Endothelial cell of umbilical vein (primary cell): ENCODE results near the gene UVRAG. TPM values are rescaled to one million over a fixed set of nuclear protein-coding genes. Genes with fewer than 3 reads are reported as not detected.
A peak's percentile ranks its signal among the peaks of the same experiment; 100 is the strongest.

Experiments
- BruUV-seq: library from RNA; stranded (reverse); fragments of 400-500 nt; replicated peaks from 2 replicates; lab custom pipeline; 2021; lab: Mats Ljungman, UMichigan
- CTCF ChIA-PET: fragments of 300-600, 350-600 bp; sonication (Branson Sonifier 250); formaldehyde crosslinking; loops from one replicate; lab custom pipeline; 2021; ENCODE audit warnings: antibody characterized with exemption, inconsistent platforms; lab: Charles Lee
- POLR2A ChIA-PET: fragments of 300-600, 350-600 bp; sonication (Branson Sonifier 250); formaldehyde crosslinking; loops from one replicate; lab custom pipeline; 2021; ENCODE audit warnings: antibody characterized with exemption, inconsistent platforms; lab: Charles Lee
- DNase-seq: peaks from one replicate; pipeline ENCODE4 v3.0.0-alpha.2; 2011; ENCODE audit warnings: low read depth, low spot score
- FAIRE-seq: peaks from 2 replicates; lab custom pipeline; 2011; peaks lifted over from hg19 to GRCh38; lab: Jason Lieb, UNC
- H2AFZ ChIP-seq: 2 replicates; pipeline ENCODE4 v1.6.0; 2012; ENCODE audit warnings: low read depth, low read length, control low read depth, inconsistent platforms
- H3K27ac ChIP-seq: 2 replicates; pipeline ENCODE4 v1.5.1; 2011; ENCODE audit warnings: low read depth, mild to moderate bottlenecking, control low read depth, low read length, moderate library complexity; ENCODE audit not compliant: insufficient read depth
- H3K27me3 ChIP-seq, 2 experiments: 2 replicates each; pipeline versions ENCODE4 v1.6.0 to v1.6.1; 2011; ENCODE audit warnings: low read length in 2 of 2, mixed read lengths in 1 of 2; ENCODE audit not compliant: control insufficient read depth in 2 of 2, insufficient read depth in 2 of 2
- H3K36me3 ChIP-seq, 2 experiments: 2 replicates in 1 of 2; 3 replicates in 1 of 2; pipeline ENCODE4 v1.5.1; 2011; ENCODE audit warnings: low read length in 2 of 2, mild to moderate bottlenecking in 1 of 2, moderate library complexity in 1 of 2; ENCODE audit not compliant: control insufficient read depth in 2 of 2, insufficient read depth in 2 of 2; ENCODE audit errors: extremely low read depth in 1 of 2
- H3K4me1 ChIP-seq: 3 replicates; pipeline ENCODE4 v1.5.1; 2011; ENCODE audit warnings: mild to moderate bottlenecking, low read length; ENCODE audit not compliant: control insufficient read depth, insufficient read depth; ENCODE audit errors: extremely low read depth
- H3K4me2 ChIP-seq: 2 replicates; pipeline ENCODE4 v1.6.1; 2011; ENCODE audit warnings: low read length, control low read depth, mixed read lengths; ENCODE audit not compliant: insufficient read depth
- H3K4me3 ChIP-seq, 3 experiments: fragments of 200-600 bp in 1 of 3; sonication (generic), shearing (Covaris generic) in 1 of 3; replicated peaks in 1 of 3; 2 replicates each; pipeline ENCODE4 v1.5.1; 2011 to 2016; ENCODE audit warnings: control low read depth in 3 of 3, low read length in 3 of 3, mild to moderate bottlenecking in 2 of 3, inconsistent platforms in 1 of 3, low read depth in 1 of 3, moderate library complexity in 1 of 3; ENCODE audit not compliant: insufficient read depth in 1 of 3
- H3K79me2 ChIP-seq: 2 replicates; pipeline ENCODE4 v1.6.0; 2012; ENCODE audit warnings: low read length, inconsistent platforms; ENCODE audit not compliant: control insufficient read depth, insufficient read depth
- H3K9ac ChIP-seq: replicated peaks from 2 replicates; pipeline ENCODE3; 2011; ENCODE audit warnings: low read length, control low read depth; ENCODE audit not compliant: insufficient read depth; ENCODE audit errors: extremely low read depth
- H3K9me1 ChIP-seq: replicated peaks from 3 replicates; pipeline ENCODE4 v1.6.0; 2011; ENCODE audit warnings: mild to moderate bottlenecking, low read length; ENCODE audit not compliant: control insufficient read depth, insufficient read depth; ENCODE audit errors: extremely low read depth
- H3K9me3 ChIP-seq: replicated peaks from 2 replicates; pipeline ENCODE4 v1.5.1; 2012; ENCODE audit warnings: low read length, inconsistent platforms; ENCODE audit not compliant: control insufficient read depth, insufficient read depth
- H4K20me1 ChIP-seq: replicated peaks from 2 replicates; pipeline ENCODE3; 2011; ENCODE audit warnings: mild to moderate bottlenecking, low read length; ENCODE audit not compliant: control insufficient read depth, insufficient read depth; ENCODE audit errors: extremely low read depth
- CTCF ChIP-seq, 2 donors: IDR thresholded peaks; 1 replicate in 1 of 2; 2 replicates in 1 of 2; pipeline ENCODE4 v1.5.1; 2011; ENCODE audit warnings: low read length in 2 of 2, mild to moderate bottlenecking in 2 of 2, moderate library complexity in 2 of 2, control low read depth in 1 of 2, inconsistent platforms in 1 of 2, low read depth in 1 of 2; ENCODE audit not compliant: insufficient read depth in 1 of 2; ENCODE audit errors: extremely low read depth in 1 of 2
- EZH2 ChIP-seq: IDR thresholded peaks from 2 replicates; pipeline ENCODE4 v1.6.1; 2012; ENCODE audit warnings: borderline replicate concordance, low read depth, mild to moderate bottlenecking, moderate library complexity, low read length, inconsistent platforms; ENCODE audit not compliant: severe bottlenecking
- FOS ChIP-seq: IDR thresholded peaks from 2 replicates; pipeline ENCODE4 v1.6.1; 2011; ENCODE audit warnings: mild to moderate bottlenecking, low read length, moderate library complexity, borderline replicate concordance; ENCODE audit not compliant: insufficient read depth
- GATA2 ChIP-seq: IDR thresholded peaks from 2 replicates; pipeline ENCODE4 v1.7.0; 2011; ENCODE audit warnings: low read depth, mild to moderate bottlenecking, moderate library complexity, mixed read lengths, low read length; ENCODE audit not compliant: insufficient read length, insufficient read depth
- JUN ChIP-seq: IDR thresholded peaks from 2 replicates; pipeline ENCODE4 v1.6.1; 2011; ENCODE audit warnings: borderline replicate concordance, low read depth; ENCODE audit not compliant: insufficient read length, insufficient read depth
- MAX ChIP-seq: IDR thresholded peaks from 2 replicates; pipeline ENCODE4 v1.6.1; 2011; ENCODE audit not compliant: insufficient read depth, insufficient read length
- MYC ChIP-seq: IDR thresholded peaks from one replicate; pipeline ENCODE4 v1.6.1; 2011; ENCODE audit warnings: mild to moderate bottlenecking, low read depth, low read length
- POLR2A ChIP-seq: IDR thresholded peaks from 2 replicates; pipeline ENCODE4 v1.6.1; 2012; ENCODE audit warnings: low read depth, mild to moderate bottlenecking, control low read depth, low read length
- POLR2AphosphoS5 ChIP-seq: IDR thresholded peaks from 2 replicates; pipeline ENCODE4 v1.6.1; 2012; ENCODE audit warnings: low read depth, mild to moderate bottlenecking, control low read depth, low read length, moderate library complexity; ENCODE audit not compliant: insufficient read depth
- dilution Hi-C: fragments of 300-500 bp; cut with MboI; formaldehyde crosslinking; loops from one replicate; pipeline ENCODE4 v1.15.0; 2019; ENCODE audit warnings: low sequenced_read_pairs; ENCODE audit not compliant: extremely low pct_ligation_motif_present
- intact Hi-C: fragments of 100-400 bp; cut with micrococcal nuclease; formaldehyde crosslinking; loops from one replicate; pipeline ENCODE4 v1.10.0; 2022
- polyA plus RNA-seq, 4 experiments: library from polyadenylated mRNA; depleted of rRNA in 3 of 4; stranded (reverse) in 3 of 4; unstranded in 1 of 4; fragments of >200 nt; gene quantifications; 2 replicates each; pipeline versions ENCODE4 v1.2.1 to v1.2.3, GENCODE V29; 2011 to 2012; ENCODE audit warnings: missing spikeins in 1 of 4
- total RNA-seq: library from RNA; stranded (reverse); gene quantifications from 2 replicates; pipeline ENCODE4 v1.2.3, GENCODE V29; 2021

Gene UVRAG
- total and polyA plus RNA-seq, 2 donors (not counting 3 experiments of a cell fraction or from before 2014, with no cell fraction given), result 21.2 to 65.6 TPM

DNA sequence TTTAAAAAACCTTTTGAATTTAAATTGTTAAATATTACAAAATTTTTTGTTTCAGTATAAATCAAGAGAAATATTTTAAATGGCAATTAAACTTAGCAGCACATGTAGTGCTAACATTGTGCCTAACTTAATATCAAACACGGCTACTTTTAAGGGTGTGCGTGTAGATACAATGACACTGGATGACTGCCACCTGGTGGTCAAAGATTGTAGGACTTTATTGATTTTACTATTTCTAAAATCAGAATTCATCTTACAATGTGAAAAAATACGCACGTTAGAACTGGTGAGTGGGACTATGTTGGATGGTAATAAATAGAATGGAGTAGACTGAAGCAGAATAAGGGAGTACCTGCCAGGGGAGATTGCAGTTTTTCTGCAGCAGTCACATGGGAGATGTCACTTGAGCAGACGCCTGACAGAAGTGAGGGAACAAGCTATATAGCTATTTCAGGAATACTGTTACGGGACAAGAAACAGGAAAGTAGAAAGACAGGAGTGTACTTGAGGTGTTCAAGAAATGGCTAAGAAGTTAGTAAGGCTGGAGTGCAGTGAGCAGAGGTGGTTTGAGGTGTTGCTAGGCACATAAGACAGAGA is 52.9 kb downstream of the UVRAG start:
- Histone ChIP-seq H2AFZ (no peak overlapping the region), H3K9ac (no peak overlapping the region), H3K4me1 (peaks cover 20% of the 10 kb centered on the region), H3K27ac (no peak overlapping the region), H3K9me3 (no peaks in the 10 kb centered on the region), H3K9me1 (no peaks in the 10 kb centered on the region), H4K20me1 (no peaks in the 10 kb centered on the region), H3K79me2 (peaks cover 43% of the 10 kb centered on the region), H3K4me3 (no peak overlapping the region), H3K27me3 (no peaks in the 10 kb centered on the region), H3K36me3 (peaks cover 0 to 6% of the 10 kb centered on the region in 2 experiments), H3K4me2 (no peak overlapping the region)
- no TSS peak for BruUV-seq
- TF ChIP-seq POLR2A, result no peak
- no peak for TF ChIP-seq JUN
- TF ChIP-seq FOS, result no peak
- peak; percentile 47 to 58 for TF ChIP-seq CTCF (IDR thresholded peaks at IDR 0.05; ENCODE audit: extremely low read depth in 1 of 2, insufficient read depth in 1 of 2, low read depth in 1 of 2, low read length in 2 of 2)
- peak; percentile 71 for DNase-seq
- dilution Hi-C loops, result no loop called here
- FAIRE-seq, result no peak
- intact Hi-C loops, result loop anchor here (1.0 to 2.0 kb wide), 3 partner anchors 53 to 145 kb away; partner anchors contain the start of gene UVRAG
- CTCF ChIA-PET, result interaction anchor here (0.6 to 11.8 kb wide), 21 partner anchors 12 to 284 kb away, joined by 3 to 266 read pairs (median 12); no protein-coding TSS in a partner anchor
- POLR2A ChIA-PET, result no interaction called here

DNA sequence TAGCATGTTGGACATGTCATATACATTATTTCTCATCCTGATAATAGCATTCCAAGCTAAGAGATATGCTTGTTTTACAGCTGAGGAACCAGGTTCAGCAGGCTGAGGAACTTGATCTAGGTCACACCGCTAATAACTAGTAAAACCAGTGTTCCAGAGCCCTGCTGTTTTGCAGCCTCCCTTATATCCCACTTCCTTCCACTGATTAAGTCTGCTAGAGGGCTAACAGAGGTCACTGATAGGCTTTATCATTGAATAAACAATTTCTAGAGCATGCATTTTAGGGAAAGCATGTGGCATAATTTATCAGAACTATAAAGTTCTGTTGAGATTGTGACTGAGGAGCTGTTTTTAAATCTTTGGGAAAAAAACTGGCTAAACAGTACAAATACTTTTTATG is 54.0 kb downstream of the UVRAG start:
- peaks cover 20% of the 10 kb centered on the region for H3K4me1 ChIP-seq
- ChIA-PET CTCF (interaction anchor here (0.8 to 11.8 kb wide), 16 partner anchors 11 to 283 kb away, joined by 3 to 266 read pairs (median 10); no protein-coding TSS in a partner anchor), POLR2A (no interaction called here)
- peak overlapping the region; percentile 56 for H3K4me2 ChIP-seq
- intact Hi-C loops (loop anchor here (1.0 kb wide), 1 partner anchor 42 kb away; no protein-coding TSS in a partner anchor), dilution Hi-C loops (no loop called here)
- H3K27me3 ChIP-seq, result no peaks in the 10 kb centered on the region
- H3K9me1 ChIP-seq, result no peaks in the 10 kb centered on the region
- H4K20me1 ChIP-seq, result no peaks in the 10 kb centered on the region
- H3K36me3 ChIP-seq, result peaks cover 0 to 4% of the 10 kb centered on the region in 2 experiments
- no peak overlapping the region for H3K27ac ChIP-seq
- DNase-seq, result peak; percentile 38
- no peak overlapping the region for H2AFZ ChIP-seq
- no peaks in the 10 kb centered on the region for H3K9me3 ChIP-seq
- TF ChIP-seq EZH2 (no peak), GATA2 (no peak), MYC (no peak), CTCF (IDR thresholded peaks at IDR 0.05; ENCODE audit: extremely low read depth in 1 of 2, insufficient read depth in 1 of 2, low read depth in 1 of 2, low read length in 2 of 2) (no peak), POLR2A (no peak), FOS (no peak), POLR2AphosphoS5 (no peak), JUN (no peak), MAX (no peak)
- no peak overlapping the region for H3K4me3 ChIP-seq
- FAIRE-seq, result no peak
- BruUV-seq, result no TSS peak
- H3K79me2 ChIP-seq, result peaks cover 49% of the 10 kb centered on the region
- H3K9ac ChIP-seq, result no peak overlapping the region
